Measurements from ENCODE around the gene DHX35. TPM values are rescaled to one million over a fixed set of nuclear protein-coding genes. Genes with fewer than 3 reads are reported as not detected.

The DHX35 gene
- total RNA-seq, 1 donor, result 8.9 TPM

DNA sequence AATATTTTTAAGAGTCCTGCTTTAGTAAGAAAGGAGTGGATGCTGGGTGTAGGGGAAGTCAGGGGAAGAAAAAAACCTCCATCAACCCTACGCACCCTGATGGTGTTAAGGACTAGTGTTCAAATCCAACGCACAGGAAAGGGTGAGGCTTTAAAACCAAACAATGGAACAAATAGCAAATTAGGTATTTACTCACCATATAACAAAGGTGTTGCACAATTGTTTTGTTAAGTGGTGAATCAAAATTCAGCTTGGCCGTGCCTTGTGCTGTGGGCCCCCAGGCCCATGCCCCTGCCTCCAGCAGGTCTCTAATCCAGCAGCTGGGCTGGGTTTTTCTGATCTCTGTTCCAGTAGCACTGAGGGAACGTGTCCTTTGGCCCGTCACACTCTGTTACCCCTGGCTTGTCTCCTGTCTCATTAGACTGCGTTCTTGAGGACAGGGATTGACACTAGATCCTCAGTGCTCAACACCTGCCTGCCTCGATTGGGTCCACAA lies 24.1 kb upstream of the DHX35 start:
- DNase-seq (ENCODE audit: low read depth), result no peak
- TF ChIP-seq, protein P1, sequence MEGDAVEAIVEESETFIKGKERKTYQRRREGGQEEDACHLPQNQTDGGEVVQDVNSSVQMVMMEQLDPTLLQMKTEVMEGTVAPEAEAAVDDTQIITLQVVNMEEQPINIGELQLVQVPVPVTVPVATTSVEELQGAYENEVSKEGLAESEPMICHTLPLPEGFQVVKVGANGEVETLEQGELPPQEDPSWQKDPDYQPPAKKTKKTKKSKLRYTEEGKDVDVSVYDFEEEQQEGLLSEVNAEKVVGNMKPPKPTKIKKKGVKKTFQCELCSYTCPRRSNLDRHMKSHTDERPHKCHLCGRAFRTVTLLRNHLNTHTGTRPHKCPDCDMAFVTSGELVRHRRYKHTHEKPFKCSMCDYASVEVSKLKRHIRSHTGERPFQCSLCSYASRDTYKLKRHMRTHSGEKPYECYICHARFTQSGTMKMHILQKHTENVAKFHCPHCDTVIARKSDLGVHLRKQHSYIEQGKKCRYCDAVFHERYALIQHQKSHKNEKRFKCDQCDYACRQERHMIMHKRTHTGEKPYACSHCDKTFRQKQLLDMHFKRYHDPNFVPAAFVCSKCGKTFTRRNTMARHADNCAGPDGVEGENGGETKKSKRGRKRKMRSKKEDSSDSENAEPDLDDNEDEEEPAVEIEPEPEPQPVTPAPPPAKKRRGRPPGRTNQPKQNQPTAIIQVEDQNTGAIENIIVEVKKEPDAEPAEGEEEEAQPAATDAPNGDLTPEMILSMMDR (IDR thresholded peaks at IDR 0.05; ENCODE audit: insufficient read depth, low read length), result no peak
- no peak overlapping the region for H3K4me3 ChIP-seq (ENCODE audit: low read depth, low read length)

DNA sequence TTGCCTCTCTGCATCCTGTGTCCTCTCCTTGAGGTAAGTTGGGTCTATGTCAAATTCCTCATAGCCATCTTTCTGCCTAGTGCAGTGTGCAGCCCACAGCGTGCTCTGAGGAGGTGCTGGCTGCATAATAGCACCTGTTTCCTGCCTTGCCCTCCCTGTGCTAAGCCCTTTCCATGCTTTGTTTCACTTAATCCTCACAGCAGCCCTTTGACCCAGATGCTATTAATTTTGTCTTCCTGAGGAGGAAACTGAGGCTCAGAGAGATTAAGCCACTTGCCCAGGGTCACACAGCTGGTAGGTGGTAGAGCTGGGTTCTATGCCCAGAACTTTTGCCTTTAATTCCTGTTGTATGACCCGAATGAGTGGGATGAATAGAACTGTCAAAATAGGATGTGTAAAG lies 22.5 kb upstream of the DHX35 start:
- TF ChIP-seq, protein P1 (IDR thresholded peaks at IDR 0.05; ENCODE audit: insufficient read depth, low read length), result no peak
- no peak overlapping the region for H3K4me3 ChIP-seq (ENCODE audit: low read depth, low read length)
- DNase-seq (ENCODE audit: low read depth), result no peak

GRCh38 chr20:38940644-38941043 lies 21.5 kb upstream of the DHX35 start:
- DNase-seq (ENCODE audit: low read depth), result no peak
- TF ChIP-seq, protein P1 (IDR thresholded peaks at IDR 0.05; ENCODE audit: insufficient read depth, low read length), result no peak
- H3K4me3 ChIP-seq (ENCODE audit: low read depth, low read length), result no peak overlapping the region

GRCh38 chr20:38941726-38942389 lies 20.3 kb upstream of the DHX35 start:
- no peak overlapping the region for H3K4me3 ChIP-seq (ENCODE audit: low read depth, low read length)
- TF ChIP-seq, protein P1 (IDR thresholded peaks at IDR 0.05; ENCODE audit: insufficient read depth, low read length), result no peak
- DNase-seq (ENCODE audit: low read depth), result no peak

- no peak for DNase-seq (ENCODE audit: low read depth)
- TF ChIP-seq, protein P1 (IDR thresholded peaks at IDR 0.05; ENCODE audit: insufficient read depth, low read length), result no peak
Observed at GRCh38 chr20:38945012-38945411, 17.1 kb upstream of the DHX35 start.

DNA sequence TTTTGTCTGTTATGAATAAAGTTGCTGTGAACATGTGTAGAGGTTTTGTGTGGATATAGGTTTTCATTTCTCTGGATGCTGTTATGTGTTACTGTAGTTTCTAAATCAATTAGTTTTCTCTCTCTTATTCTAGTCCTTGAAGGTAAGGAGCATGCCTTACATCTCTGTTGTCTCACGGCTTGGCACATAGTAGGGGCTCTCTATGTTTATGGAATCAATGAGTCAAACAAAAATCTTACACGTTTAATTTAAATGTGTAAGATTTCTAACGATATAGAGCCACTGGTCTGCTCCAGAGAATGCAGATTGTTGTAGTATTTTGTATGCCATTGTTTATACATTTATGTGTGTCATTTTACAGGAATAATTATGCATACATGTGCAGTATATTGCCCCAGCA lies 15.3 kb upstream of the DHX35 start:
- DNase-seq (ENCODE audit: low read depth), result no peak
- no peak overlapping the region for H3K4me3 ChIP-seq (ENCODE audit: low read depth, low read length)
- TF ChIP-seq, protein P1 (IDR thresholded peaks at IDR 0.05; ENCODE audit: insufficient read depth, low read length), result no peak

More at GRCh38 chr20:38945012-38945411, 17.1 kb upstream of the DHX35 start:
- H3K4me3 ChIP-seq (ENCODE audit: low read depth, low read length), result no peak overlapping the region

All from fibroblast of the aortic adventitia (primary cell).